ENCODE results near the gene BIVM.

The BIVM gene

DNA sequence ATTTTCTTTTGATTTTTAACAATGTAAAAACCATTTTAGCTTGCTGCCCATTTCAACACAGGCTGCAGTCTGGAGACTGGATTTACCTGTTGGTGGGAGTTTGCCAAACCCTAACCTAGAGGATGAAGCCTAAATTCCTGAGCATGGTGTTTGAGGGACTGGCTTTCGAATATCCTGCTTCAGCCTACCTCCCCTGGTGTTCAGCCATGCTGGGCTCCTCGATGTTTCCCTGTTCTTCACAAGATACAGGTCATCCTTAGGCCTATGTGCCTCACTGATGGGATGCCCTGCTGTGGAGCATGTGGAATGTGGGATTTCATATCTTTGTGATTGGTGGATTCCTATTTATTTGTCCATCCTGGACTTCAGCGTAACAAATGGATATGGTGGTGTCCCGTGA is 26.5 kb downstream of the BIVM start:
- H3K27ac ChIP-seq, result no peak overlapping the region
- no peak for TF ChIP-seq ZFX (IDR thresholded peaks at IDR 0.05; ENCODE audit: borderline replicate concordance)
- TF ChIP-seq, protein P1, sequence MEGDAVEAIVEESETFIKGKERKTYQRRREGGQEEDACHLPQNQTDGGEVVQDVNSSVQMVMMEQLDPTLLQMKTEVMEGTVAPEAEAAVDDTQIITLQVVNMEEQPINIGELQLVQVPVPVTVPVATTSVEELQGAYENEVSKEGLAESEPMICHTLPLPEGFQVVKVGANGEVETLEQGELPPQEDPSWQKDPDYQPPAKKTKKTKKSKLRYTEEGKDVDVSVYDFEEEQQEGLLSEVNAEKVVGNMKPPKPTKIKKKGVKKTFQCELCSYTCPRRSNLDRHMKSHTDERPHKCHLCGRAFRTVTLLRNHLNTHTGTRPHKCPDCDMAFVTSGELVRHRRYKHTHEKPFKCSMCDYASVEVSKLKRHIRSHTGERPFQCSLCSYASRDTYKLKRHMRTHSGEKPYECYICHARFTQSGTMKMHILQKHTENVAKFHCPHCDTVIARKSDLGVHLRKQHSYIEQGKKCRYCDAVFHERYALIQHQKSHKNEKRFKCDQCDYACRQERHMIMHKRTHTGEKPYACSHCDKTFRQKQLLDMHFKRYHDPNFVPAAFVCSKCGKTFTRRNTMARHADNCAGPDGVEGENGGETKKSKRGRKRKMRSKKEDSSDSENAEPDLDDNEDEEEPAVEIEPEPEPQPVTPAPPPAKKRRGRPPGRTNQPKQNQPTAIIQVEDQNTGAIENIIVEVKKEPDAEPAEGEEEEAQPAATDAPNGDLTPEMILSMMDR (IDR thresholded peaks at IDR 0.05), result no peak

GRCh38 chr13:102825921-102826706 is 27.2 kb downstream of the BIVM start:
- TF ChIP-seq, protein P1 (IDR thresholded peaks at IDR 0.05), result no peak
- no peak for TF ChIP-seq ZFX (IDR thresholded peaks at IDR 0.05; ENCODE audit: borderline replicate concordance)
- no peak overlapping the region for H3K27ac ChIP-seq

GRCh38 chr13:102830646-102831045 is 31.7 kb downstream of the BIVM start:
- no peak overlapping the region for H3K27ac ChIP-seq
- TF ChIP-seq, protein P1 (IDR thresholded peaks at IDR 0.05), result no peak
- TF ChIP-seq ZFX (IDR thresholded peaks at IDR 0.05; ENCODE audit: borderline replicate concordance), result no peak

DNA sequence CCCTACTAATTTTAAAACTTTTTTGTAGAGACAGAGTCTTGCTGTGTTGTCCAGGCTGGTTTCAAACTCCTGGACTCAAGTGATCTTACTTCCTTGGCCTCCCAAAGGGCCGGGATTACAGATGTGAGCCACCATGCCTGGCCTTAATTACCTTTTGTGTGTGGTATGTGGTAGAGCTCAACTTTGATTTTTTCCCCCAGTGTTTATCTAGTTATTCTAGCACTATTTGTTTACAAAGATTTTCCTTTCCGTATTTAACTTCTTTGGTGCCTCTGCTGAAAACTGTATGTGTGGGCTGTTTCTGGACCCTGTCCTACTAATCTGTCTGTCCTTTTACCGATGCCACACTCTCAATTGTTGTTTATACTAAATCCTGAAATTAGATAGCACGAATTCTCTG is 37.6 kb downstream of the BIVM start:
- no peak for TF ChIP-seq ZFX (IDR thresholded peaks at IDR 0.05; ENCODE audit: borderline replicate concordance)
- TF ChIP-seq, protein P1 (IDR thresholded peaks at IDR 0.05), result no peak
- no peak overlapping the region for H3K27ac ChIP-seq

DNA sequence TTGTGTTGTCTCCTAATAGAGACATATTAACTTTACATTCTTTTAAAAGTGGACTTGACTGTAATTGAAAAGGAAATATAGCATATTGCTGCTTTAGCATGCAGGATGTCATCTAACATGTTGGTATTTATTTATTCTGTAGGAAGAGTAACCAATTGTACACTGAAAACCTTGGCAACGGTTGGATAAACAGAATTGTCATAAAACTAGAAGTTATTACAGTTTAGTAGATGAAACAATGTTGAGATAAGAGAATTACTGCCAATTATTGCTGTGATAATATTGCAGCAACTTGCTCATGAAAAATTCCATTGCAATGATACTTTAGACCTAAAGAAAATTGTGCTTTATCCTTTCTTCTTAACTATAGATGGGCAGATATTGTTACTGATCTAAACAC is 39.4 kb downstream of the BIVM start:
- TF ChIP-seq, protein P1 (IDR thresholded peaks at IDR 0.05), result no peak
- TF ChIP-seq ZFX (IDR thresholded peaks at IDR 0.05; ENCODE audit: borderline replicate concordance), result no peak
- no peak overlapping the region for H3K27ac ChIP-seq

GRCh38 chr13:102838982-102839381 is 40.1 kb downstream of the BIVM start:
- TF ChIP-seq, protein P1 (IDR thresholded peaks at IDR 0.05), result no peak
- TF ChIP-seq ZFX (IDR thresholded peaks at IDR 0.05; ENCODE audit: borderline replicate concordance), result no peak
- H3K27ac ChIP-seq, result no peak overlapping the region

DNA sequence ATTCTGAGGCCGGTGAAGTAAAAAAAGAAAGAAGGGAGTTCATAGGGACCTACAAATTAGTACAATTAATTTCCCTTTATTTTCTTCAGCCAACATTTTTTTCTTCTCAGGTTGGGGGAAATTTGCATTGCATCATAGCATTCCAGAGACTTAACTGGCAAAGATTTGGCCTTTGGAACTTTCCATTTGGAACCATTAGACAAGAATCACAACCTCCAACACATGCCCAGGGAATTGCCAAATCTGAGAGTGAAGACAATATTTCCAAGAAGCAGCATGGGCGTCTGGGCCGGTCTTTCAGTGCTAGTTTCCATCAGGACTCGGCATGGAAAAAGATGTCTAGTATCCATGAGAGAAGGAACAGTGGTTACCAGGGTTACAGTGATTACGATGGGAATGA is 40.5 kb downstream of the BIVM start:
- TF ChIP-seq, protein P1 (IDR thresholded peaks at IDR 0.05), result no peak
- TF ChIP-seq ZFX (IDR thresholded peaks at IDR 0.05; ENCODE audit: borderline replicate concordance), result no peak
- H3K27ac ChIP-seq, result no peak overlapping the region

All from 22Rv1 (cell line).